ENCODE data around the gene PODXL. TPM values are rescaled to one million over a fixed set of nuclear protein-coding genes. Genes with fewer than 3 reads are reported as not detected.

Gene PODXL
- total and polyA plus RNA-seq, 2 donors (not counting 3 experiments of a cell fraction or from before 2014, with no cell fraction given), result 86.4 to 156 TPM

DNA sequence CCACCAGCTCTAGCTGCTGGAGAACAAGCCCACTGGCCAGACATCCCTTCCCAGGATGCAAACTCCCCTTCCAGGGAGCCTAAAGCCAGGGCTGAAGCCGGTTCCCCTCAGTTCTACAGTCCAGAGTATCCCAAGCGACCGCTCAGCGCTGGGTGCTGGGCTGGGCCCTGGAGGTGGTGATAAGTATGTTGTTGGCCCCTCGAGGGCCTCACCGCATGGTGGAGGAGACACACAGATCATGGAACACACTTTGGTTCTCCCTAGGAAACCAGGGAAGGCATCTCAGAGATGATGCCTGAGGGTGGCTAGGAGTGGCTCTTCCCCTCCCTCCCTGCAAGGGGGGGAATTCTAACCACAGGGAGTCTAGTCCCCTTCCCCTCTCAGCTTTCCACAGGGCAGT, 4.4 kb downstream of the PODXL start:
- peaks cover 22% of the 10 kb centered on the region for H3K4me1 ChIP-seq (ENCODE audit: control insufficient read depth, extremely low read depth, insufficient read depth, low read length)
- no peak overlapping the region for H2AFZ ChIP-seq (ENCODE audit: low read depth, low read length)
- POLR2A ChIA-PET, result no interaction called here
- TF ChIP-seq JUN (IDR thresholded peaks at IDR 0.05; ENCODE audit: borderline replicate concordance, insufficient read depth, insufficient read length, low read depth), result no peak
- TF ChIP-seq, protein P1, sequence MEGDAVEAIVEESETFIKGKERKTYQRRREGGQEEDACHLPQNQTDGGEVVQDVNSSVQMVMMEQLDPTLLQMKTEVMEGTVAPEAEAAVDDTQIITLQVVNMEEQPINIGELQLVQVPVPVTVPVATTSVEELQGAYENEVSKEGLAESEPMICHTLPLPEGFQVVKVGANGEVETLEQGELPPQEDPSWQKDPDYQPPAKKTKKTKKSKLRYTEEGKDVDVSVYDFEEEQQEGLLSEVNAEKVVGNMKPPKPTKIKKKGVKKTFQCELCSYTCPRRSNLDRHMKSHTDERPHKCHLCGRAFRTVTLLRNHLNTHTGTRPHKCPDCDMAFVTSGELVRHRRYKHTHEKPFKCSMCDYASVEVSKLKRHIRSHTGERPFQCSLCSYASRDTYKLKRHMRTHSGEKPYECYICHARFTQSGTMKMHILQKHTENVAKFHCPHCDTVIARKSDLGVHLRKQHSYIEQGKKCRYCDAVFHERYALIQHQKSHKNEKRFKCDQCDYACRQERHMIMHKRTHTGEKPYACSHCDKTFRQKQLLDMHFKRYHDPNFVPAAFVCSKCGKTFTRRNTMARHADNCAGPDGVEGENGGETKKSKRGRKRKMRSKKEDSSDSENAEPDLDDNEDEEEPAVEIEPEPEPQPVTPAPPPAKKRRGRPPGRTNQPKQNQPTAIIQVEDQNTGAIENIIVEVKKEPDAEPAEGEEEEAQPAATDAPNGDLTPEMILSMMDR (IDR thresholded peaks at IDR 0.05; ENCODE audit: extremely low read depth in 1 of 2, insufficient read depth in 1 of 2, low read depth in 1 of 2, low read length in 2 of 2), result no peak
- TF ChIP-seq EZH2 (IDR thresholded peaks at IDR 0.05; ENCODE audit: borderline replicate concordance, low read depth, low read length, severe bottlenecking), result no peak
- no peak for TF ChIP-seq FOS (IDR thresholded peaks at IDR 0.05; ENCODE audit: borderline replicate concordance, insufficient read depth, low read length)
- DNase-seq (ENCODE audit: low read depth, low spot score) (no peak), FAIRE-seq (no peak)
- H3K4me3 ChIP-seq (replicated peaks in 1 of 3; ENCODE audit: insufficient read depth in 1 of 3, low read depth in 1 of 3, low read length in 3 of 3), result no peak overlapping the region
- no peaks in the 10 kb centered on the region for H3K9me1 ChIP-seq (replicated peaks; ENCODE audit: control insufficient read depth, extremely low read depth, insufficient read depth, low read length)
- no peaks in the 10 kb centered on the region for H3K36me3 ChIP-seq (ENCODE audit: control insufficient read depth in 2 of 2, extremely low read depth in 1 of 2, insufficient read depth in 2 of 2, low read length in 2 of 2)
- no peaks in the 10 kb centered on the region for H3K27me3 ChIP-seq (ENCODE audit: control insufficient read depth in 2 of 2, insufficient read depth in 2 of 2, low read length in 2 of 2)
- no peaks in the 10 kb centered on the region for H3K9me3 ChIP-seq (replicated peaks; ENCODE audit: control insufficient read depth, insufficient read depth, low read length)
- intact Hi-C loops (cut with micrococcal nuclease) (loop anchor here (10.0 kb wide), 1 partner anchor 953 kb away; no protein-coding TSS in a partner anchor), dilution Hi-C loops (cut with MboI; ENCODE audit: extremely low pct_ligation_motif_present, low sequenced_read_pairs) (no loop called here)
- CTCF ChIA-PET, result interaction anchor here (1.3 to 2.0 kb wide), 4 partner anchors 19 to 81 kb away, joined by 3 to 6 read pairs (median 4); no protein-coding TSS in a partner anchor
- peaks cover 93% of the 10 kb centered on the region for H3K79me2 ChIP-seq (ENCODE audit: control insufficient read depth, insufficient read depth, low read length)
- BruUV-seq (replicated peaks), result no TSS peak
- H3K27ac ChIP-seq (ENCODE audit: insufficient read depth, low read depth, low read length), result no peak overlapping the region
- H3K9ac ChIP-seq (replicated peaks; ENCODE audit: extremely low read depth, insufficient read depth, low read length), result no peak overlapping the region
- H4K20me1 ChIP-seq (replicated peaks; ENCODE audit: control insufficient read depth, extremely low read depth, insufficient read depth, low read length), result no peaks in the 10 kb centered on the region
- H3K4me2 ChIP-seq (ENCODE audit: insufficient read depth, low read length), result no peak overlapping the region

DNA sequence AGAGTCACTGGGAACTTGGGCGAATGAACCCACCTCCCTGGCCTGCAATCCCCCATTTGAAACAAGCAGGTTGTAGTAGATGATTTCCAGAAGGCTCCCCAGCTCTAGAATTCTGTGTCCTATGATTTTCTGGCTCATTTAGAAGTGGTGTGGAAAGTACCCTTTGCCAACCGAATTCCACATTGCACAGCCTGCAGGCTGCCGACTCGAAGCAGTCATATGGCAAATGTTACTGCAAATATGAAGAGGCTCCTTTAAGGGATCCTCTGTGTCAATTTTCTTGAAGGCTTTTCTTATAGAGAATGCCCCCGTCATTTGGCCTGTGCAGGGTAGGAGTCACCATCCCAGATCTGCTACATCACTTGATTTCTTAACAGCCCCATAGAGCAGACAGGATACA, 5.6 kb downstream of the PODXL start:
- Histone ChIP-seq H3K4me2 (ENCODE audit: insufficient read depth, low read length) (no peak overlapping the region), H3K36me3 (ENCODE audit: control insufficient read depth in 2 of 2, extremely low read depth in 1 of 2, insufficient read depth in 2 of 2, low read length in 2 of 2) (no peaks in the 10 kb centered on the region), H3K4me1 (ENCODE audit: control insufficient read depth, extremely low read depth, insufficient read depth, low read length) (peaks cover 24% of the 10 kb centered on the region), H3K27me3 (ENCODE audit: control insufficient read depth in 2 of 2, insufficient read depth in 2 of 2, low read length in 2 of 2) (no peaks in the 10 kb centered on the region), H3K4me3 (replicated peaks in 1 of 3; ENCODE audit: insufficient read depth in 1 of 3, low read depth in 1 of 3, low read length in 3 of 3) (no peak overlapping the region), H3K9me3 (replicated peaks; ENCODE audit: control insufficient read depth, insufficient read depth, low read length) (no peaks in the 10 kb centered on the region), H4K20me1 (replicated peaks; ENCODE audit: control insufficient read depth, extremely low read depth, insufficient read depth, low read length) (no peaks in the 10 kb centered on the region), H3K79me2 (ENCODE audit: control insufficient read depth, insufficient read depth, low read length) (peaks cover 99% of the 10 kb centered on the region), H3K27ac (ENCODE audit: insufficient read depth, low read depth, low read length) (no peak overlapping the region), H2AFZ (ENCODE audit: low read depth, low read length) (no peak overlapping the region), H3K9me1 (replicated peaks; ENCODE audit: control insufficient read depth, extremely low read depth, insufficient read depth, low read length) (no peaks in the 10 kb centered on the region), H3K9ac (replicated peaks; ENCODE audit: extremely low read depth, insufficient read depth, low read length) (no peak overlapping the region)
- POLR2A ChIA-PET, result no interaction called here
- intact Hi-C loops (cut with micrococcal nuclease) (loop anchor here (10.0 kb wide), 1 partner anchor 954 kb away; no protein-coding TSS in a partner anchor), dilution Hi-C loops (cut with MboI; ENCODE audit: extremely low pct_ligation_motif_present, low sequenced_read_pairs) (no loop called here)
- DNase-seq (ENCODE audit: low read depth, low spot score) (no peak), FAIRE-seq (no peak)
- TF ChIP-seq FOS (IDR thresholded peaks at IDR 0.05; ENCODE audit: borderline replicate concordance, insufficient read depth, low read length), result no peak
- no peak for TF ChIP-seq POLR2A (IDR thresholded peaks at IDR 0.05; ENCODE audit: low read depth, low read length)
- TF ChIP-seq, protein P2, sequence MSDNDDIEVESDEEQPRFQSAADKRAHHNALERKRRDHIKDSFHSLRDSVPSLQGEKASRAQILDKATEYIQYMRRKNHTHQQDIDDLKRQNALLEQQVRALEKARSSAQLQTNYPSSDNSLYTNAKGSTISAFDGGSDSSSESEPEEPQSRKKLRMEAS (IDR thresholded peaks at IDR 0.05; ENCODE audit: insufficient read depth, insufficient read length), result no peak
- TF ChIP-seq, protein P1 (IDR thresholded peaks at IDR 0.05; ENCODE audit: extremely low read depth in 1 of 2, insufficient read depth in 1 of 2, low read depth in 1 of 2, low read length in 2 of 2), result no peak
- TF ChIP-seq MYC (IDR thresholded peaks at IDR 0.05; ENCODE audit: low read depth, low read length), result no peak
- TF ChIP-seq JUN (IDR thresholded peaks at IDR 0.05; ENCODE audit: borderline replicate concordance, insufficient read depth, insufficient read length, low read depth), result no peak
- TF ChIP-seq POLR2AphosphoS5 (IDR thresholded peaks at IDR 0.05; ENCODE audit: insufficient read depth, low read depth, low read length), result no peak
- TF ChIP-seq EZH2 (IDR thresholded peaks at IDR 0.05; ENCODE audit: borderline replicate concordance, low read depth, low read length, severe bottlenecking), result no peak
- TF ChIP-seq GATA2 (IDR thresholded peaks at IDR 0.05; ENCODE audit: insufficient read depth, insufficient read length, low read depth, low read length), result no peak
- BruUV-seq (replicated peaks), result no TSS peak
- CTCF ChIA-PET, result interaction anchor here (1.0 to 2.0 kb wide), 5 partner anchors 17 to 104 kb away, joined by 3 to 6 read pairs (median 5); no protein-coding TSS in a partner anchor

Measured in endothelial cell of umbilical vein (primary cell).